DOHH2 (cell line): Measurements from ENCODE around the gene ROR2.

Source experiments
- H3F3A ChIP-seq: fragments of 200-600 bp; sonication (generic), shearing (Covaris generic); 2 replicates; pipeline ENCODE4 v1.6.0; 2016; ENCODE audit warnings: antibody characterized with exemption, mild to moderate bottlenecking; ENCODE audit not compliant: control insufficient read depth, insufficient read depth
- H3K27ac ChIP-seq: fragments of 200-600 bp; sonication (generic); 2 replicates; pipeline ENCODE4 v1.5.1; 2014; ENCODE audit warnings: low read depth, mild to moderate bottlenecking, low read length, moderate library complexity
- H3K27me3 ChIP-seq: fragments of 200-600 bp; sonication (generic); 2 replicates; pipeline ENCODE4 v1.6.1; 2014; ENCODE audit warnings: mild to moderate bottlenecking, low read length, mixed read lengths; ENCODE audit not compliant: control insufficient read depth
- H3K36me3 ChIP-seq: fragments of 200-600 bp; sonication (generic); 2 replicates; pipeline ENCODE4 v1.6.1; 2014; ENCODE audit warnings: mild to moderate bottlenecking, low read length, moderate library complexity, mixed read lengths; ENCODE audit not compliant: control insufficient read depth
- H3K4me1 ChIP-seq: fragments of 200-600 bp; sonication (generic); 2 replicates; pipeline ENCODE4 v1.6.1; 2014; ENCODE audit warnings: mild to moderate bottlenecking, low read length, mixed read lengths; ENCODE audit not compliant: control insufficient read depth
- H3K4me2 ChIP-seq: fragments of 200-600 bp; sonication (generic); 2 replicates; pipeline ENCODE4 v1.6.0; 2014; ENCODE audit warnings: mild to moderate bottlenecking, low read length, moderate library complexity
- H3K4me3 ChIP-seq: fragments of 200-600 bp; sonication (generic); 2 replicates; pipeline ENCODE4 v1.5.1; 2014; ENCODE audit warnings: mild to moderate bottlenecking, low read length, mixed read lengths
- H3K79me2 ChIP-seq: fragments of 200-600 bp; sonication (generic); 2 replicates; pipeline ENCODE4 v1.6.1; 2014; ENCODE audit warnings: mild to moderate bottlenecking, low read length, mixed read lengths; ENCODE audit not compliant: control insufficient read depth
- H3K9me2 ChIP-seq: fragments of 200-600 bp; sonication (generic); replicated peaks from 2 replicates; pipeline ENCODE4 v1.6.1; 2014; ENCODE audit warnings: mild to moderate bottlenecking, low read length, mixed read lengths; ENCODE audit not compliant: control insufficient read depth
- H3K9me3 ChIP-seq: fragments of 200-600 bp; sonication (generic); 2 replicates; pipeline ENCODE4 v1.6.1; 2014; ENCODE audit warnings: antibody characterized with exemption, low read length, mixed read lengths; ENCODE audit not compliant: control insufficient read depth, insufficient read depth
- H4K20me1 ChIP-seq: fragments of 200-600 bp; sonication (generic); 2 replicates; pipeline ENCODE4 v1.6.0; 2014; ENCODE audit warnings: low read depth, mild to moderate bottlenecking, antibody characterized with exemption, low read length, moderate library complexity; ENCODE audit not compliant: control insufficient read depth, insufficient read depth
- EZH2phosphoT487 ChIP-seq: fragments of 200-600 bp; sonication (generic); IDR thresholded peaks from 2 replicates; pipeline ENCODE4 v1.6.1; 2017; ENCODE audit warnings: borderline replicate concordance, mild to moderate bottlenecking, antibody characterized with exemption, low read length, moderate library complexity, mixed read lengths
- TF ChIP-seq, protein P1 (sequence below): fragments of 200-600 bp; sonication (generic); IDR thresholded peaks from one replicate; pipeline ENCODE4 v1.5.1; 2014; ENCODE audit warnings: antibody characterized with exemption, mild to moderate bottlenecking, low read depth, low read length; ENCODE audit not compliant: poor library complexity, severe bottlenecking

The ROR2 gene

DNA sequence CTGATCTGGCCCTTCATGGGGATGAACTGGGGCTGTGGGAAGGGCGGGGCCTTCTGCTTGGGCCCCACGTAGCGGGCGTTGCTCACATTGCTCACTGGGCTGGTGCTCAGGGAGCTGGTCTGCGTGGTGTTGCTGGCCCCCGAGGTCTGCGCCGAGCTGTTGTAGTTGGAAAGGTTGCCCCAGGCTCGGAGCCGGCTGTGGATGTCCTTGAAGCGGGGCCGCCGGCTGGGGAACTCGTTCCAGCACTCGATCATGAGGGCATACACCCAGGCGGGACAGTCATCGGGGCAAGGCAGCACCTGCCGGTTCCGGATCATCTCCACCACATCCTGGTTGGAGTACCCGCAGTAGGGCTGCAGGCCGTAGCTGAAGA is 226.0 kb downstream of the ROR2 start:
- Histone ChIP-seq H3K79me2 (no peaks in the 10 kb centered on the region), H3K36me3 (no peaks in the 10 kb centered on the region), H3K9me3 (no peaks in the 10 kb centered on the region), H4K20me1 (no peaks in the 10 kb centered on the region), H3F3A (0 out of 2 replicates have a peak, but pooled peaks cover 3% of the 10 kb centered on the region), H3K4me1 (peaks cover 12% of the 10 kb centered on the region), H3K4me2 (no peak overlapping the region), H3K27ac (no peak overlapping the region), H3K9me2 (no peaks in the 10 kb centered on the region), H3K27me3 (peaks cover 14% of the 10 kb centered on the region), H3K4me3 (no peak overlapping the region)
- TF ChIP-seq EZH2phosphoT487, result no peak
- TF ChIP-seq, protein P1, sequence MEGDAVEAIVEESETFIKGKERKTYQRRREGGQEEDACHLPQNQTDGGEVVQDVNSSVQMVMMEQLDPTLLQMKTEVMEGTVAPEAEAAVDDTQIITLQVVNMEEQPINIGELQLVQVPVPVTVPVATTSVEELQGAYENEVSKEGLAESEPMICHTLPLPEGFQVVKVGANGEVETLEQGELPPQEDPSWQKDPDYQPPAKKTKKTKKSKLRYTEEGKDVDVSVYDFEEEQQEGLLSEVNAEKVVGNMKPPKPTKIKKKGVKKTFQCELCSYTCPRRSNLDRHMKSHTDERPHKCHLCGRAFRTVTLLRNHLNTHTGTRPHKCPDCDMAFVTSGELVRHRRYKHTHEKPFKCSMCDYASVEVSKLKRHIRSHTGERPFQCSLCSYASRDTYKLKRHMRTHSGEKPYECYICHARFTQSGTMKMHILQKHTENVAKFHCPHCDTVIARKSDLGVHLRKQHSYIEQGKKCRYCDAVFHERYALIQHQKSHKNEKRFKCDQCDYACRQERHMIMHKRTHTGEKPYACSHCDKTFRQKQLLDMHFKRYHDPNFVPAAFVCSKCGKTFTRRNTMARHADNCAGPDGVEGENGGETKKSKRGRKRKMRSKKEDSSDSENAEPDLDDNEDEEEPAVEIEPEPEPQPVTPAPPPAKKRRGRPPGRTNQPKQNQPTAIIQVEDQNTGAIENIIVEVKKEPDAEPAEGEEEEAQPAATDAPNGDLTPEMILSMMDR, result no peak

GRCh38 chr9:91723420-91724067 is 226.5 kb downstream of the ROR2 start:
- Histone ChIP-seq H3K36me3 (no peaks in the 10 kb centered on the region), H3K79me2 (no peaks in the 10 kb centered on the region), H3F3A (0 out of 2 replicates have a peak, but pooled peaks cover 3% of the 10 kb centered on the region), H3K4me2 (no peak overlapping the region), H3K4me1 (peaks cover 12% of the 10 kb centered on the region), H3K9me2 (no peaks in the 10 kb centered on the region), H3K4me3 (no peak overlapping the region), H4K20me1 (no peaks in the 10 kb centered on the region), H3K9me3 (no peaks in the 10 kb centered on the region), H3K27me3 (peaks cover 14% of the 10 kb centered on the region), H3K27ac (no peak overlapping the region)
- TF ChIP-seq, protein P1, result no peak
- TF ChIP-seq EZH2phosphoT487, result no peak

GRCh38 chr9:91720751-91721705 is 229.0 kb downstream of the ROR2 start:
- peaks cover 14% of the 10 kb centered on the region for H3K27me3 ChIP-seq
- no peaks in the 10 kb centered on the region for H3K9me2 ChIP-seq
- H3K4me1 ChIP-seq, result peaks cover 12% of the 10 kb centered on the region
- no peak overlapping the region for H3K4me3 ChIP-seq
- peak overlapping the region; percentile 31 for H3K4me2 ChIP-seq
- no peaks in the 10 kb centered on the region for H4K20me1 ChIP-seq
- H3K79me2 ChIP-seq, result no peaks in the 10 kb centered on the region
- no peaks in the 10 kb centered on the region for H3K36me3 ChIP-seq
- H3F3A ChIP-seq, result 0 out of 2 replicates have a peak, but pooled peaks cover 3% of the 10 kb centered on the region
- H3K27ac ChIP-seq, result no peak overlapping the region
- H3K9me3 ChIP-seq, result no peaks in the 10 kb centered on the region
- TF ChIP-seq, protein P1, result peak; percentile 10
- TF ChIP-seq EZH2phosphoT487, result no peak
